ACHN (cell line): ENCODE measurements around the gene FEZ2.
A peak's percentile ranks its signal among the peaks of the same experiment; 100 is the strongest.

ENCODE experiments used
- DNase-seq: peaks from one replicate; pipeline ENCODE4 v3.0.0-alpha.2; 2015
- in situ Hi-C: cut with HindIII; loops from 2 replicates; pipeline ENCODE4 v1.10.0; 2017; ENCODE audit warnings: low sequenced_read_pairs, low pct_ligation_motif_present, low pct_unique_long_range_greater_than_20kb

Gene FEZ2

GRCh38 chr2:36567711-36568408, 30.1 kb downstream of the FEZ2 start:
- no peak for DNase-seq
- in situ Hi-C loops, result no loop called here

GRCh38 chr2:36566887-36567286, 31.1 kb downstream of the FEZ2 start:
- in situ Hi-C loops, result no loop called here
- DNase-seq, result no peak

- in situ Hi-C loops, result no loop called here
Observed at GRCh38 chr2:36565712-36566111, 32.3 kb downstream of the FEZ2 start.

GRCh38 chr2:36564377-36564930, 33.5 kb downstream of the FEZ2 start:
- in situ Hi-C loops, result no loop called here
- no peak for DNase-seq

More at GRCh38 chr2:36565712-36566111, 32.3 kb downstream of the FEZ2 start:
- DNase-seq, result no peak

- no peak for DNase-seq
- in situ Hi-C loops, result no loop called here
Observed at GRCh38 chr2:36562973-36563532, 34.9 kb downstream of the FEZ2 start.

GRCh38 chr2:36562240-36562639, 35.7 kb downstream of the FEZ2 start:
- in situ Hi-C loops, result no loop called here
- peak; percentile 71 for DNase-seq

GRCh38 chr2:36561237-36561944, 36.6 kb downstream of the FEZ2 start:
- in situ Hi-C loops, result no loop called here
- DNase-seq, result peak; percentile 93

- no peak for DNase-seq
- in situ Hi-C loops, result no loop called here
Observed at GRCh38 chr2:36560726-36561125, 37.2 kb downstream of the FEZ2 start.

- in situ Hi-C loops, result no loop called here
- no peak for DNase-seq
Observed at GRCh38 chr2:36559221-36559942, 38.6 kb downstream of the FEZ2 start.

- in situ Hi-C loops, result no loop called here
- no peak for DNase-seq
Observed at GRCh38 chr2:36556842-36557241, 41.1 kb downstream of the FEZ2 start.

GRCh38 chr2:36555789-36556188, 42.2 kb downstream of the FEZ2 start:
- DNase-seq, result no peak
- in situ Hi-C loops, result no loop called here

- DNase-seq, result no peak
- in situ Hi-C loops, result no loop called here
Observed at GRCh38 chr2:36554531-36554930, 43.4 kb downstream of the FEZ2 start.

GRCh38 chr2:36553683-36554082, 44.3 kb downstream of the FEZ2 start:
- in situ Hi-C loops, result no loop called here
- DNase-seq, result no peak

GRCh38 chr2:36550006-36550405, 48.0 kb downstream of the FEZ2 start:
- in situ Hi-C loops, result no loop called here
- no peak for DNase-seq

- no peak for DNase-seq
- in situ Hi-C loops, result no loop called here
Observed at GRCh38 chr2:36549165-36549574, 48.8 kb downstream of the FEZ2 start.

GRCh38 chr2:36547906-36548305, 50.1 kb downstream of the FEZ2 start:
- DNase-seq, result no peak
- in situ Hi-C loops, result no loop called here

GRCh38 chr2:36545871-36546416, 52.0 kb downstream of the FEZ2 start:
- DNase-seq, result no peak

GRCh38 chr2:36544638-36545338, 53.2 kb downstream of the FEZ2 start:
- in situ Hi-C loops, result no loop called here
- peak; percentile 38 for DNase-seq

More at GRCh38 chr2:36545871-36546416, 52.0 kb downstream of the FEZ2 start:
- in situ Hi-C loops, result no loop called here
